ENCODE results near the gene CLRN2.
"Not testable (repeated sequence)": the region's sequence is repeated elsewhere in the genome, so short reads cannot be mapped to it uniquely, and the experiment has no call there.

CLRN2 gene

GRCh38 chr4:17510582-17510981 lies 4.4 kb upstream of the CLRN2 start:
- no peak for DNase-seq

GRCh38 chr4:17511051-17511450 lies 3.9 kb upstream of the CLRN2 start:
- no peak for DNase-seq

DNA sequence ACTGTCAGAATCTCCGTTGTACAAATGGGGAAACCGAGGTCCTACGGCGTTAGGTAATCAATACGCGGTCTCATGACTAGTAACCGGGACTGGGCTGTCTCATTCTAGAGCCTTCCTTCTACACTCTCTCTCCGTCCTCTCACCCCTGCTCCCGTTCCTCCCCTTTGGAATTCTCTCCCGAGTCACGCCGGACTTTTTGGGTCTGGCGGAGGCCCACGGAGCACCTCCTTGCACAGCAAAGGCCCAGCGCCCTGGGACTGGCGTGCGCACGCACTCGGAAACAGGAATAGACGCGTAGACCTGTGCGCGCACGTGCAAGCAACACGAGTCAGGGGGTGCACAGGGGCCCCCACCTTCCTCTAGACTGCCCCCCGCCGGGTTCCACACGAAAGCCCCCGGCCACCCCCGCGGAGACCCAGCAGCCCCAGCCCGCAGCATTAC lies 3.4 kb upstream of the CLRN2 start:
- DNase-seq = peak; percentile 37 to 42

- DNase-seq = peak; percentile 70 to 73
Measured at GRCh38 chr4:17511950-17512795, 2.8 kb upstream of the CLRN2 start, which contains the start of gene QDPR. TSS of gene QDPR (minus strand) at chr4:17512090. CDS start at chr4:17512054, 36 bp downstream.

GRCh38 chr4:17512973-17513665 lies 1.8 kb upstream of the CLRN2 start:
- no peak for DNase-seq

DNA sequence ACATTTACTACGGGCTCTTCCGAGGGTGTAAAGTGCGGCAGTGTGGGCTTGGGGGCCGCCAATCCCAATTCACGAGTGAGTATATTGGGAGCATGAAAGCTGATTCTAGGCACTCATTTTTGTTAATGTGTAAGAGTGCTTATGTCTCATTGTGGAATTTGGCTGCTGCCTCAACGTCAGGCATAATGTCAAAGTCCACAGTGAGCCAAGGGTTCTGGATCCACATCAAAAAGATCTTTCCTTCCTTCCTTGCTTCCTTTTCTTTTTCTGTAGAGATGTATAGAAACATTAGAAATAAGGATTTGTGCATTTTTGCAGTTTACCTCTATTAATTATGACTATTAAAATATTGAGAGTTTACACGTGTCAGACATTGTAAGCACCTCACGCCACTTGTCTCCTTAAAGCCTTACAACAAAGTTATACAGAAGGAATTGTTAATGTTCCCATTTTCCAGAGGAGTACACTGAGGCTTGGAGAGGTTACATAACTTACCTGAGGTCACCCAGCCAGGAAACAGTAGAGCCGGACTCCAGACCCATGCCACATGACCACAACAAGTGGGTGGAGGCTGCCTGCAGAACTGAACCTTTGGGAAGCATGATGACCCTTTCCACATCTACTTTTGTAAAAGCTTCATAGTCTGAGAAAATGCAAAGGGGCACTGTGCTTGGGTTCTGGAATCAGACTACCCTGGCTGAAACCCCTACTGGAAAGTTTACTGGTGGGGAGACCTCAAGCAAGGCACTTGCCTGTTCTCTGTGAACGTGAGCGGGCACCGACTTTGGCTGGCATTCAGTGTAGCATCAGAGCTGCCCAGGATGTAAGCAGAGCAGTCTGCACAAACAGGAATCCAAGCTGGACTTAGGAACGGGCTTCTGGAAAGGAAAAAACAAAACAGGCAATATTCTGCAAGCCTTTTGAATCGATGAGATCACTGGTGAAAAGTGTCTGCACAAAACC lies 761 bp downstream of the CLRN2 start:
- DNase-seq = no peak

GRCh38 chr4:17516980-17517379 lies 2.0 kb downstream of the CLRN2 start:
- no peak for DNase-seq

GRCh38 chr4:17517664-17518063 lies 2.7 kb downstream of the CLRN2 start:
- DNase-seq = no peak

GRCh38 chr4:17521595-17521994 lies 6.6 kb downstream of the CLRN2 start:
- no peak for DNase-seq

DNA sequence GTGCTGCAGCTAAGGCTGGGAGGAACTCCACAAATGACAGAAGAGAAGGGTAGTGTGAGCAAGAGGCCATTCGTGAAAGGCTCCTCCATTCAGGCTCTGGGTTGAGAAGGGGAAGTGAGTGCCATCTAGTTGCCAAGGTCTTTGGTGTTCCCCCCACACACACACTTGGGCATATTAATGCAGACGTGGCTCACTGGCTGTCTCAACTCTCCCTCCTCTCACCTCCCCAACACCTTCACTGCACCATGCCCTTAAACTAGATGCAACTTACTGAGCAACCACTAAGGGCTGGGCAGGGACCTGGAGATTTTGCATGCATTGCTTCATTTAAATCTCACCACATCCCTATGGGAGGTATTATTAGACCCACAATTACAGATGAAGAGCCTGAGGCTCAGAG lies 8.7 kb downstream of the CLRN2 start:
- no peak for DNase-seq

DNA sequence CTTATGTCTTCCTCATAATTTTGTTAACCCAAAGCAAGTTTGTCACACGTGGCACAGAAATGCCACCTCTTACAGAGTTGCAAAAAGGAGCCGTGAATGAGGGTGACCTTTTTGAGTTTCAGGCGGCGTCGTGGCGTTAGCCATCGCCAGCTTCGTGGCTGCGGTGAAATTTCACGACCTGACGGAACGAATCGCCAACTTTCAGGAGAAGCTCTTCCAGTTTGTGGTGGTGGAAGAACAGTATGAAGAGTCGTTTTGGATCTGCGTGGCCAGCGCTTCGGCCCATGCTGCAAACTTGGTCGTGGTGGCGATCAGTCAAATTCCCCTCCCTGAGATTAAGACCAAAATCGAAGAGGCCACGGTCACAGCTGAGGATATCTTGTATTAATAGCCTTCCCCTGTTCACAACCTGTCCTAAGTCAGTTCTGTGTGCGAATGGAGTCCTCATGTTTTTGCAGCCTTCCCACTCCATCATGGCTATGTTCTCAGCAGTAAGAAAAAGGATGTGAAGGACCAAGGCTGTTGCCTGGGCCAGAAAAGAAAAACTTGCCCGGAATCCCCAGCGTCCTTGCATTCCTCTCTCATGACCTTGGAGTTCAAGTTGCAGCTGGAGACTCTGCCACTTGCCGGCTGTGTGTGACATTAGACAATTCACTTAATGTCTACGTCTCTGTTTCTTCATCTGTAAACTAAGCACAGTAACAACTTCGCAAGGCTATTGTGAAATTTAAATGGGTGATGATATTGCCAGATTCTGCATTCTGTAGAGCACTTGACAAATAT lies 11.9 kb downstream of the CLRN2 start:
- no peak for DNase-seq

- no peak for DNase-seq
Measured at GRCh38 chr4:17528551-17529165, 13.7 kb downstream of the CLRN2 start.

DNA sequence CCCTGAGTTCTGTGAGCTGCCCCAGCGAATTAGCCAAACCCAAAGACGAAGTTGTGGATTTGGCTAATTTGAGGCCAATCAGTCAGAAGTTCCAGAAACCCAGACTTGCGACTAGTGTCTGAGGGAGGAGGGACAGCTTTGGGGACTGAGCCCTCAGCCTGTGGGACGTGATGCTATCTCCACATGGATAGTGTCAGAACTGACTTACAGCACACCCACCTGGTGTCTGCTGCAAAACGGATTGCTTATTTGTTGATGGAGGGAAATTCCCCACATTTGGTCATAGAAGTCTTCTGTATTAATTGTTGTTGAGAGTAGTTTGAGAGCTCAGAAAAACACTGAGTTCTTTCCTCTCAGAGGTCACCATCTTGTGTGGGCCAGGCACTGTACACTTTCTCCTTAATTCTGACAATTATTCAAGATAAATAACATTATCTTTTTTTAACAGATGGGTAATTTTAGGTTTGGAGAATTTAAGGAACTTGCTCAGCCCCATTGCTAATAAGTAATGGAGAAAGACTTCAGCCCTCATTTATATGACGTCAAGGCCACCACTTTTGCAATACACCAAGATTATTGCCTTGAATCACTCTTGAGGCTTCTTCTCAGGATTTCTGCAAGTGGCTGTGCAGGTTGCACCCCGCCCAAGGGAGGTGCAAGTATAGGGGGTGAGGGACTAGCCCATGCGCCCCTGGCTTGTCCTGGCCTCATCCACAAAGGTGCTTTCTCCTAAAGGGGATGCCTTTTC lies 16.7 kb downstream of the CLRN2 start:
- no peak for DNase-seq

DNA sequence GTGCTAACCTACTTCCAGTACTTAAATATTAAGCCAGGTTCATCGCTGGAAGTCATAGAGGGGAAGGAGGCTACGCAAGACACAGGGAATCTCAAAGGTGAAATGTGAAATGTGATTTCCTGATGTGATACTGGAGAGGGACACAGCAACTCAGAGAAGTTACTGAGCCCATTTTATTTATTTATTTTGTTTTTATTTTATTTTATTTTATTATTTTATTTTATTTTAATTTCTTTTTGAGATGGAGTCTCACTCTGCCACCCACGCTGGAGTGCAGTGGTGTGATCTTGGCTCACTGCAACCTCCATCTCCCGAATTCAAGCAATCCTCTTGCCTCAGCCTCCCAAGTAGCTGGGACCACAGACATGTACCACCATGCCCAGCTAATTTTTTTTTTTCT lies 19.7 kb downstream of the CLRN2 start:
- DNase-seq = no peak

DNA sequence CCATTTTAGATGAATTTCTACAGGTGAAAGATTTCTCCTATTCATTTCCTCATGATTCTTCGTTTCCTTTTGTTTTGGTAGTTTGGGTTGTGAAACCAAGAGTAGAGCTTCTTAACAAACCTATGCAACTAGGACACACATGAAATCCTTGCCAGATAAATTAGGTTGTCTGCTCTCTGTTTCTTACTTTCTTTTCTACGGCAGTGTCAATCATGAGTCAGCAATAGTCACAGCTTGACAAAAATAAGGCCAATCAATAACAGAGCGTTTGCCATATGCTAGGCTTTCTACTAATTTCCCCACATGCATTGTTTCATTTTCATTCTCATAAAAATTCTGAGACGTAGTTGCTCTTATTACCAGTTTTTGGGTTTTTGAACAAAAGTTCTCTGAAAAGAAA lies 20.3 kb downstream of the CLRN2 start:
- DNase-seq = no peak

GRCh38 chr4:17535906-17536305 lies 20.9 kb downstream of the CLRN2 start:
- DNase-seq = no peak

- DNase-seq = not testable (repeated sequence)
Measured at GRCh38 chr4:17537060-17537459, 22.1 kb downstream of the CLRN2 start.

DNA sequence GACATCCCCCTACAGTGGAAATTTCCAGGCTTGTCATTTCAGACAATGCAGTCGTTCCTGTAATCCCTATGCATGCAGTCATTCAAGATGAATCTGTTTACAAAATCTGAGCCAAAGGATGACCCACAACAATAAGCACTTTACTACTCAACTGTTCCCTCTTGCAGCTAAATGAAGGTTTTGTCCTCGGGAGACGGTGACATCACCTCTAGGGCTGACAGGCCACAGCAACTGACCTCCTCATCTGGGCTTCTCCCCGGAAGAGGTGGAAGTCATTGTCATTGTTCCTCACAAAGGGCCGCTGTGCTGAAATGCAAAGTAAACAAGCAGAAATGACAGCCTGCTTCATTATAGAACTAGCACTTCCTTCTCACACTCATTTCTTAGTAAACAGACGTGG lies 29.2 kb downstream of the CLRN2 start:
- DNase-seq = peak in 1 of 2 donors; percentile 19

DNA sequence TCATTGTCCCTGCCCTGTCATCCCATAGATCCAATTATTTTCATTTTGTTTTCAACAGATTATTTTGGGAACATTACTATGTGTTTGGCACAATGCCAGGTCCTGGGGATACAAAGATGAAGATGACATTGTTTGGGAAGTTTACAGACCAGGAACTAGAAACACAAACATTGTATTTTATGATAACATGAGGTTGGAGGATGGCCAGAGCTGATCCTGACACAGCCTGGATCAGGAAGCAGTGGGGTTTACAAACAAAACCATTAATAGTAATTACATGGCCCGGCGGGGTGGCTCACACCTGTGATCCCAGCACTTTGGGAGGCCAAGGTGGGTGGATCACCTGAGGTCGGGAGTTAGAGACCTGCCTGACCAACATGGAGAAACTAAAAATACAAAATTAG lies 29.9 kb downstream of the CLRN2 start:
- DNase-seq = no peak

DNA sequence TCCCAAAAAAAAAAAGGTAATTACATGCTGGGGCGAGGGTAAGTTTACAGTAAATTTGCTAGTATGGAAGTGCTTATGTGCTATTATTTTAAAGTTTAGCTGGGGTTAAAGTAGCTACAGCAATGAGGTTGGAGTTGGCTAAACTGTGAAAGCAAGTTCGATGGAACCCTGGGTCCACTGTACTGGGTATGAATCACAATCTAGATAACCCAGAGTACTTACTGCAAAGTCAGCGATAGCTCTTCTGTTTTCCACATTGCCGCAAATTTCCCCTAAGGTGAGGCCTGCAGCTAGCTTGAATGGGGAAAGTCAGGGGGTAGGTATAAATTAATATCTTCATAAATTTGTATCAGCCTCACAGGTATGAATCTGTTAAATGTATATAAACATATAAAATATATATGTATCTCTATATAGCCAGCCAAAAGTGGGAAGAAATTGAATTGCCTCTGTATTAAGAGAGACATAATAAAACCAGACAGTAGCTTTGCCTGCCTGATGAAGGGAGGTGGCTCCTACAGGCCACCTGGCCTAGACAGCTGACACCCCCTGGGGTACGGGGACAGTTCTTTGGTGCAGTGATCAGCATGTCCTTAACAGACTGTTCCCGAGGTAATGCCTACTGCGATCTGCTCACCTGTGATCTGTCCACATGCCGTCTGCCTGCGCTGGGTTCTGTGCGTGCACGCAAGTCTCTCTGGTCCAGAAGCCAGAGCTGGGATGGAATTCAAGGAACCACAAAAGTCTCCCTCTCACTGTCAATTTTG lies 30.6 kb downstream of the CLRN2 start:
- DNase-seq = no peak
